CD4-positive, alpha-beta T cell (primary cell): ENCODE measurements around the gene ADGRG3. TPM values are rescaled to one million over a fixed set of nuclear protein-coding genes. Genes with fewer than 3 reads are reported as not detected.
A peak's percentile ranks its signal among the peaks of the same experiment; 100 is the strongest.

Source experiments
- ATAC-seq: fragments of 200-7000 bp; cut with Tn5 transposase; one replicate; pipeline ENCODE4 v1.10.0; 2022; ENCODE audit warnings: mild to moderate bottlenecking; ENCODE audit not compliant: poor library complexity
- CTCF ChIA-PET: fragments of 350-600 bp; sonication (Branson Sonifier 250); formaldehyde crosslinking; loops from one replicate; lab custom pipeline; 2021; ENCODE audit warnings: antibody characterized with exemption, inconsistent platforms; lab: Charles Lee
- POLR2A ChIA-PET: fragments of 350-600 bp; sonication (Branson Sonifier 250); formaldehyde crosslinking; loops from one replicate; lab custom pipeline; 2021; ENCODE audit warnings: antibody characterized with exemption, inconsistent platforms; lab: Charles Lee
- DNase-seq, 14 experiments: peaks; one replicate each; pipeline ENCODE4 v3.0.0-alpha.2; 2013 to 2020; ENCODE audit warnings: mixed read lengths in 2 of 14
- H3K27ac ChIP-seq, 2 donors: one replicate each; pipeline versions ENCODE4 v1.5.1 to v1.7.0; 2013; ENCODE audit warnings: low read length in 2 of 2, low read depth in 1 of 2, mild to moderate bottlenecking in 1 of 2
- H3K27me3 ChIP-seq, 2 experiments: 1 replicate in 1 of 2; 2 replicates in 1 of 2; pipeline versions ENCODE4 v1.6.1 to v1.7.0; 2013; ENCODE audit warnings: low read length in 2 of 2, control low read depth in 1 of 2, mild to moderate bottlenecking in 1 of 2, moderate library complexity in 1 of 2; ENCODE audit not compliant: insufficient read depth in 2 of 2, control insufficient read depth in 1 of 2
- H3K36me3 ChIP-seq: one replicate; pipeline ENCODE4 v1.6.1; 2013; ENCODE audit warnings: low read length, control low read depth; ENCODE audit not compliant: insufficient read depth
- H3K4me1 ChIP-seq: one replicate; pipeline ENCODE4 v1.6.1; 2013; ENCODE audit warnings: low read length, control low read depth; ENCODE audit not compliant: insufficient read depth
- H3K4me3 ChIP-seq: one replicate; pipeline ENCODE4 v1.5.1; 2013; ENCODE audit warnings: mild to moderate bottlenecking, low read length, moderate library complexity
- H3K9me3 ChIP-seq, 2 experiments: 1 replicate in 1 of 2; 2 replicates in 1 of 2; pipeline versions ENCODE4 v1.6.1 to v1.7.0; 2013; ENCODE audit warnings: low read length in 2 of 2, mild to moderate bottlenecking in 2 of 2, control low read depth in 1 of 2, moderate library complexity in 1 of 2; ENCODE audit not compliant: control insufficient read depth in 1 of 2, insufficient read depth in 1 of 2
- H3K27ac Mint-ChIP-seq: one replicate; pipeline ENCODE4 v1.8.0; 2020; ENCODE audit warnings: mixed read lengths
- H3K27me3 Mint-ChIP-seq: one replicate; pipeline ENCODE4 v1.8.0; 2021; ENCODE audit warnings: mixed read lengths
- H3K36me3 Mint-ChIP-seq: one replicate; pipeline ENCODE4 v1.8.0; 2021; ENCODE audit warnings: low read depth, mixed read lengths
- H3K4me1 Mint-ChIP-seq: one replicate; pipeline ENCODE4 v1.8.0; 2021; ENCODE audit warnings: low read depth, mixed read lengths
- H3K4me3 Mint-ChIP-seq: one replicate; pipeline ENCODE4 v1.8.0; 2020; ENCODE audit warnings: mild to moderate bottlenecking, mixed read lengths
- H3K9me3 Mint-ChIP-seq: one replicate; pipeline ENCODE4 v1.8.0; 2020; ENCODE audit warnings: mixed read lengths
- CTCF ChIP-seq: fragments of 200-600 bp; IDR thresholded peaks from one replicate; pipeline ENCODE4 v1.8.0; 2022; ENCODE audit warnings: antibody characterized with exemption, mild to moderate bottlenecking
- intact Hi-C, 2 experiments: fragments of 100-400 bp; cut with DNase I in 1 of 2; cut with micrococcal nuclease in 1 of 2; formaldehyde crosslinking; loops; one replicate each; pipeline versions ENCODE4 v1.15.1 to v1.9.0; 2023 to 2025; cut with DNase I, micrococcal nuclease
- total RNA-seq, 174 experiments: library from RNA in 2 of 174; stranded (reverse) in 2 of 174; gene quantifications; one replicate each; pipeline ENCODE4 v1.2.3 and lab custom pipeline; 2021 to 2026

Gene ADGRG3
- total RNA-seq, 2 experiments from 2014 or later, result 0.28 TPM; not detected in 1

GRCh38 chr16:57730771-57731730 is 62.9 kb downstream of the ADGRG3 start:
- TF ChIP-seq CTCF, result no peak
- Histone ChIP-seq H3K27me3 (no peaks in the 10 kb centered on the region), H3K36me3 (no peaks in the 10 kb centered on the region), H3K4me1 (peaks cover 11% of the 10 kb centered on the region), H3K4me3 (no peak overlapping the region), H3K27ac (no peak overlapping the region), H3K9me3 (no peaks in the 10 kb centered on the region)
- DNase-seq (no peak), ATAC-seq (no peak)
- POLR2A ChIA-PET, result no interaction called here
- H3K4me1 Mint-ChIP-seq, result peaks cover 15% of the 10 kb centered on the region
- peaks cover 6% of the 10 kb centered on the region for H3K9me3 Mint-ChIP-seq
- no peak overlapping the region for H3K27ac Mint-ChIP-seq
- H3K4me3 Mint-ChIP-seq, result no peak overlapping the region
- intact Hi-C loops, result loop anchor here (5.0 to 10.0 kb wide), 7 partner anchors 139 to 904 kb away; partner anchors contain the start of genes CFAP20 (in 1 of the 2), CIAPIN1 (in 1 of the 2), COQ9 (in 1 of the 2) and CSNK2A2 (in 1 of the 2)
- no peaks in the 10 kb centered on the region for H3K27me3 Mint-ChIP-seq
- CTCF ChIA-PET, result no interaction called here
- peaks cover 12% of the 10 kb centered on the region for H3K36me3 Mint-ChIP-seq

- Histone ChIP-seq H3K27me3 (no peaks in the 10 kb centered on the region), H3K36me3 (no peaks in the 10 kb centered on the region), H3K9me3 (no peaks in the 10 kb centered on the region), H3K4me3 (no peak overlapping the region), H3K27ac (no peak overlapping the region), H3K4me1 (peaks cover 21% of the 10 kb centered on the region)
- POLR2A ChIA-PET, result no interaction called here
- ATAC-seq, result no peak
- TF ChIP-seq CTCF, result no peak
- H3K4me1 Mint-ChIP-seq, result peaks cover 24% of the 10 kb centered on the region
- intact Hi-C loops, result loop anchor here (5.0 to 10.0 kb wide), 7 partner anchors 140 to 903 kb away; partner anchors contain the start of genes CFAP20 (in 1 of the 2), CIAPIN1 (in 1 of the 2), COQ9 (in 1 of the 2) and CSNK2A2 (in 1 of the 2)
- CTCF ChIA-PET, result no interaction called here
- H3K36me3 Mint-ChIP-seq, result peaks cover 19% of the 10 kb centered on the region
- H3K27me3 Mint-ChIP-seq, result no peaks in the 10 kb centered on the region
- no peak overlapping the region for H3K27ac Mint-ChIP-seq
- no peak overlapping the region for H3K4me3 Mint-ChIP-seq
- peaks cover 6% of the 10 kb centered on the region for H3K9me3 Mint-ChIP-seq
- DNase-seq, result peak in 1 of 14 experiments; percentile 15
Measured at GRCh38 chr16:57732037-57732436, 63.9 kb downstream of the ADGRG3 start.

GRCh38 chr16:57732714-57733113 is 64.6 kb downstream of the ADGRG3 start:
- H3K36me3 Mint-ChIP-seq, result peaks cover 24% of the 10 kb centered on the region
- H3K9me3 Mint-ChIP-seq, result peaks cover 6% of the 10 kb centered on the region
- intact Hi-C loops, result loop anchor here (5.0 to 10.0 kb wide), 7 partner anchors 140 to 902 kb away; partner anchors contain the start of genes CFAP20 (in 1 of the 2), CIAPIN1 (in 1 of the 2), COQ9 (in 1 of the 2) and CSNK2A2 (in 1 of the 2)
- H3K27me3 Mint-ChIP-seq, result no peaks in the 10 kb centered on the region
- Histone ChIP-seq H3K27me3 (no peaks in the 10 kb centered on the region), H3K4me3 (no peak overlapping the region), H3K9me3 (no peaks in the 10 kb centered on the region), H3K27ac (no peak overlapping the region), H3K36me3 (no peaks in the 10 kb centered on the region), H3K4me1 (peaks cover 25% of the 10 kb centered on the region)
- no peak for TF ChIP-seq CTCF
- peak overlapping the region; percentile 73 for H3K4me3 Mint-ChIP-seq
- H3K4me1 Mint-ChIP-seq, result peaks cover 31% of the 10 kb centered on the region
- ChIA-PET POLR2A (no interaction called here), CTCF (no interaction called here)
- peak overlapping the region; percentile 28 for H3K27ac Mint-ChIP-seq
- ATAC-seq (no peak), DNase-seq (no peak)
